Measurements from ENCODE around the gene TTC22.

Gene TTC22

GRCh38 chr1:54833121-54833520, 32.0 kb upstream of the TTC22 start:
- DNase-seq: no peak

- no peak for DNase-seq
Observed at GRCh38 chr1:54826226-54826816, 25.2 kb upstream of the TTC22 start.

GRCh38 chr1:54825696-54826095, 24.6 kb upstream of the TTC22 start:
- no peak for DNase-seq

- no peak for DNase-seq
Observed at GRCh38 chr1:54823670-54824069, 22.5 kb upstream of the TTC22 start.

GRCh38 chr1:54819733-54820132, 18.6 kb upstream of the TTC22 start:
- DNase-seq: no peak

- no peak for DNase-seq
Observed at GRCh38 chr1:54819195-54819536, 18.0 kb upstream of the TTC22 start.

GRCh38 chr1:54818461-54819194, 17.5 kb upstream of the TTC22 start:
- no peak for DNase-seq

- DNase-seq: no peak
Observed at GRCh38 chr1:54816951-54817350, 15.8 kb upstream of the TTC22 start.

- DNase-seq: no peak
Observed at GRCh38 chr1:54816130-54816529, 15.0 kb upstream of the TTC22 start.

- no peak for DNase-seq
Observed at GRCh38 chr1:54815086-54815876, 14.2 kb upstream of the TTC22 start.

- DNase-seq: no peak
Observed at GRCh38 chr1:54814571-54814970, 13.4 kb upstream of the TTC22 start.

GRCh38 chr1:54814126-54814498, 13.0 kb upstream of the TTC22 start:
- DNase-seq: no peak

GRCh38 chr1:54813485-54814125, 12.5 kb upstream of the TTC22 start:
- no peak for DNase-seq

- no peak for DNase-seq
Observed at GRCh38 chr1:54812801-54813484, 11.8 kb upstream of the TTC22 start.

- DNase-seq: no peak
Observed at GRCh38 chr1:54811739-54812655, 10.9 kb upstream of the TTC22 start.

- no peak for DNase-seq
Observed at GRCh38 chr1:54811066-54811465, 9.9 kb upstream of the TTC22 start.

- DNase-seq: peak; percentile 71
Observed at GRCh38 chr1:54810153-54810942, 9.2 kb upstream of the TTC22 start.

GRCh38 chr1:54809496-54810074, 8.5 kb upstream of the TTC22 start:
- no peak for DNase-seq

- no peak for DNase-seq
Observed at GRCh38 chr1:54808443-54809207, 7.5 kb upstream of the TTC22 start.

- no peak for DNase-seq
Observed at GRCh38 chr1:54807756-54808155, 6.6 kb upstream of the TTC22 start.
